Measurements from ENCODE around the gene CUL2. TPM values are rescaled to one million over a fixed set of nuclear protein-coding genes. Genes with fewer than 3 reads are reported as not detected.

The CUL2 gene
- total and polyA plus RNA-seq, 2 of the 4 experiments (the other 2 are of a cell fraction): 18.9 to 36.6 TPM

- Histone ChIP-seq H3K79me1 (ENCODE audit: low read depth in 1 of 2, low read length in 2 of 2) (no peaks in the 10 kb centered on the region), H3K36me3 (ENCODE audit: control insufficient read depth, insufficient read depth, low read length) (no peaks in the 10 kb centered on the region), H3K4me2 (ENCODE audit: low read depth, low read length) (no peak overlapping the region), H4K8ac (ENCODE audit: low read depth in 2 of 2, low read length in 2 of 2) (no peak overlapping the region), H3K18ac (ENCODE audit: low read depth, low read length) (no peak overlapping the region), H3K23ac (ENCODE audit: low read depth, low read length) (no peak overlapping the region), H3K4ac (ENCODE audit: low read depth, low read length) (no peak overlapping the region), H4K91ac (ENCODE audit: insufficient read depth, low read depth, low read length) (no peak overlapping the region), H2BK120ac (ENCODE audit: low read depth, low read length) (no peak overlapping the region), H4K5ac (ENCODE audit: low read depth, low read length) (no peak overlapping the region), H3K27ac (ENCODE audit: insufficient read depth, low read length) (no peak overlapping the region), H2AK9ac (replicated peaks; ENCODE audit: low read depth, low read length, poor library complexity) (no peak overlapping the region), H3K4me1 (ENCODE audit: control insufficient read depth, insufficient read depth, low read length) (peaks cover 5% of the 10 kb centered on the region), H3K9me3 (ENCODE audit: control insufficient read depth, insufficient read depth, low read length) (no peaks in the 10 kb centered on the region), H2BK5ac (ENCODE audit: low read depth, low read length, poor library complexity, severe bottlenecking) (no peak overlapping the region), H3K9ac (ENCODE audit: low read depth, low read length) (no peak overlapping the region), H3K56ac (ENCODE audit: extremely low read depth, insufficient read depth, low read length) (no peak overlapping the region), H3K27me3 (ENCODE audit: control insufficient read depth, insufficient read depth, low read length) (no peaks in the 10 kb centered on the region), H4K20me1 (ENCODE audit: insufficient read depth, low read length) (no peaks in the 10 kb centered on the region), H3K4me3 (ENCODE audit: insufficient read depth, low read depth, low read length) (no peak overlapping the region), H3K14ac (replicated peaks; ENCODE audit: low read depth, low read length) (no peak overlapping the region), H2BK15ac (ENCODE audit: low read depth, low read length) (no peak overlapping the region), H2AFZ (replicated peaks; ENCODE audit: low read length, poor library complexity) (no peak overlapping the region), H2AK5ac (ENCODE audit: low read depth, low read length) (no peak overlapping the region), H3K9me1 (ENCODE audit: insufficient read depth, low read length) (0 out of 2 replicates have a peak, but pooled peaks cover 5% of the 10 kb centered on the region), H2BK20ac (ENCODE audit: low read depth, low read length) (no peak overlapping the region)
- intact Hi-C loops (cut with micrococcal nuclease) (no loop called here), in situ Hi-C loops (cut with MboI; ENCODE audit: low sequenced_read_pairs) (no loop called here), dilution Hi-C loops (cut with HindIII; ENCODE audit: low sequenced_read_pairs, unreplicated experiment) (no loop called here)
- WGBS, 2 experiments (ENCODE audit: extremely low coverage in 2 of 2, insufficient read length in 1 of 2): 33% methylated on average over 1 of the region's 2 CpGs; no CpG with 5 or more reads in 1 of the 2 experiments
- DNase-seq (no peak), ATAC-seq (ENCODE audit: low read depth) (no peak)
- BruUV-seq (replicated peaks): no TSS peak
- TF ChIP-seq MAZ (IDR thresholded peaks at IDR 0.05; ENCODE audit: borderline replicate concordance, low read depth, low read length) (no peak), MAFK (IDR thresholded peaks at IDR 0.05; ENCODE audit: low read depth, low read length) (no peak), CEBPB (IDR thresholded peaks at IDR 0.05; ENCODE audit: low read depth, low read length) (no peak), RAD21 (IDR thresholded peaks at IDR 0.05; ENCODE audit: low read length) (no peak), USF2 (IDR thresholded peaks at IDR 0.05; ENCODE audit: low read depth, low read length) (no peak), FOS (IDR thresholded peaks at IDR 0.05; ENCODE audit: low read depth, low read length) (no peak), BHLHE40 (IDR thresholded peaks at IDR 0.05; ENCODE audit: low read depth, low read length) (no peak), RFX5 (IDR thresholded peaks at IDR 0.05; ENCODE audit: low read depth, low read length) (no peak), CTCF (conservative IDR thresholded peaks at IDR 0.05; ENCODE audit: low read depth, low read length) (no peak), NFE2L2 (IDR thresholded peaks at IDR 0.05; ENCODE audit: low read depth, low read length) (no peak), SMC3 (IDR thresholded peaks at IDR 0.05; ENCODE audit: low read depth, low read length) (no peak), RCOR1 (IDR thresholded peaks at IDR 0.05; ENCODE audit: insufficient replicate concordance, low read length) (no peak), POLR2A (IDR thresholded peaks at IDR 0.05; ENCODE audit: low read depth, low read length) (no peak), MXI1 (IDR thresholded peaks at IDR 0.05; ENCODE audit: borderline replicate concordance, low read depth, low read length) (no peak), CHD1 (IDR thresholded peaks at IDR 0.05; ENCODE audit: low read depth, low read length) (no peak)
- TF ChIP-seq, protein P1, sequence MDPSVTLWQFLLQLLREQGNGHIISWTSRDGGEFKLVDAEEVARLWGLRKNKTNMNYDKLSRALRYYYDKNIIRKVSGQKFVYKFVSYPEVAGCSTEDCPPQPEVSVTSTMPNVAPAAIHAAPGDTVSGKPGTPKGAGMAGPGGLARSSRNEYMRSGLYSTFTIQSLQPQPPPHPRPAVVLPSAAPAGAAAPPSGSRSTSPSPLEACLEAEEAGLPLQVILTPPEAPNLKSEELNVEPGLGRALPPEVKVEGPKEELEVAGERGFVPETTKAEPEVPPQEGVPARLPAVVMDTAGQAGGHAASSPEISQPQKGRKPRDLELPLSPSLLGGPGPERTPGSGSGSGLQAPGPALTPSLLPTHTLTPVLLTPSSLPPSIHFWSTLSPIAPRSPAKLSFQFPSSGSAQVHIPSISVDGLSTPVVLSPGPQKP (IDR thresholded peaks at IDR 0.05; ENCODE audit: borderline replicate concordance, low read depth, low read length): no peak
- ChIA-PET CTCF (no interaction called here), POLR2A (ENCODE audit: unreplicated experiment) (no interaction called here)
Measured at GRCh38 chr10:34962866-34963265, 127.3 kb downstream of the CUL2 start.

Data from IMR-90 (cell line).